Medulla oblongata (tissue), 1 donor: ENCODE measurements around the gene NRIP1.
"Not testable (repeated sequence)": the region's sequence is repeated elsewhere in the genome, so short reads cannot be mapped to it uniquely, and the experiment has no call there.

ENCODE experiments used
- DNase-seq: peaks from one replicate; pipeline ENCODE4 v3.0.0-alpha.2; 2015; ENCODE audit errors: extremely low spot score

NRIP1 gene

DNA sequence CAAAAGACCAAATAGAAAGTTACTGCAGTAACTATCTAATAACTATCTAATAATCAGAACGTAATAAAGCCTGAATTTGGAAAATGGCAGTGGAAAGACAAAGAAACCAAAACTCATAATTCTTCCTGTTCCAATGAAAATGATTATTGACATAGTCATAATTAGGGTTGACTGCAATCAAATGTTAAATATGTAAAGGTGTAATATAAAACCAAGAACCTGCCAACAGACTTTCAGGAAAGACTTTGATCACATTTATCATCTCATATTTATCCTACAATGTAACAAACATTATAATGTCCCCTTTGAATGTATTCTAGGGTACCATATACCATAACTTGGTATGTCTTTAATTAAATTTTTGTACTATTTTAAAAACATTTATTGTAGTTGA, 26.9 kb downstream of the NRIP1 start:
- no peak for DNase-seq

DNA sequence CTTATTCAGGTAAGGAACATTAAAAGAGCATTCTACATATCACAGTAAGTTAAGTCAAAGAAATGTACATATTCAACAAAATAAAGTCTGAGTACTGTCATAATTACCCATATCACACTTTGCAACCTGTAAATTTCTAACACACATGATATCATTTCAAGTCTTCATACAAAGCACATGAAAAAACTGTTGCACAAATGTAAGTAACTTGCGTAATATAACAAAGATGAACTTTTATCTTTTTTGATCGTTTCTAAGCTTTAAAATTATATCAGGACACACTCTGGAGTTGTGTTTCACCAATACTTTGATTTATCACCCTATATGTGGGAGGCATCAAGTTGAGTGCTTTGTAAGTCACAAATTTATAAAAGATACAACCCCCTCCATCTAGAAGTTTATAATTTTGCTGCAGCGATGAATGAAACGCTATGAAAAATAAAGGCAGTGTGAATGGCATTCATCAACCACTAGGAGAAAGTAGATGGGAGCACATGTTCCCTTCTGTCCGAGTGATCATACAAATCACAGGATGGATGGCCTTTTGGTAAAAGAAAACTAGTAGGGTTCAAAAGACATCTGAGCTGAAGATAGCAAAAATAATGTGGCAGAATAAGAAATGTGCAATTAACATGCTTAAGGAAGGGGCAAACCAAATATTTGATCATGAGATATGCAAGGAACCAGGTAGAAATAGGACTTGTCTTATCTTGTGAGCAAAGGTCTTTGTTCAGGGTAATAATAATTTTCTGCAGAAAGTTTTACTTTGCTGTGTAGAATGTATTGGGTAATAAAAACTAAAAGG, 27.5 kb downstream of the NRIP1 start:
- DNase-seq = no peak

DNA sequence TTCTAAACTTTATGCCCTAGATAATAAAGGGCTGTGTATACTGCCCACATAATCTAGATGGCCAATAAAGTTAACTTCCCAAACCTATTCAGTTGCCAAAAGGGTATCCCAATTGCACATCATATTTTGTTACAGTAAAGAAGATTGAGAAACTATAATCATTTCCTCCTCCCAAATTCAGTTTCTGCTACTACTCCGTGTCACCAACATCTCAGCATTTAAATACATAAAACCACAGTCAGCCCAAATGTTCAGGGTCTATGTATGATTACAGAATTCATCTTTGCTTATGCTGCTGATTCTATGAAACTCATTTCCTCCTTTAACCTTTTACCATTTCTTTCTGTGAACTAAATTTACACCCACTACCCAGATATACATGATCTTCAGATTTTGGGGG, 28.6 kb downstream of the NRIP1 start:
- no peak for DNase-seq

DNA sequence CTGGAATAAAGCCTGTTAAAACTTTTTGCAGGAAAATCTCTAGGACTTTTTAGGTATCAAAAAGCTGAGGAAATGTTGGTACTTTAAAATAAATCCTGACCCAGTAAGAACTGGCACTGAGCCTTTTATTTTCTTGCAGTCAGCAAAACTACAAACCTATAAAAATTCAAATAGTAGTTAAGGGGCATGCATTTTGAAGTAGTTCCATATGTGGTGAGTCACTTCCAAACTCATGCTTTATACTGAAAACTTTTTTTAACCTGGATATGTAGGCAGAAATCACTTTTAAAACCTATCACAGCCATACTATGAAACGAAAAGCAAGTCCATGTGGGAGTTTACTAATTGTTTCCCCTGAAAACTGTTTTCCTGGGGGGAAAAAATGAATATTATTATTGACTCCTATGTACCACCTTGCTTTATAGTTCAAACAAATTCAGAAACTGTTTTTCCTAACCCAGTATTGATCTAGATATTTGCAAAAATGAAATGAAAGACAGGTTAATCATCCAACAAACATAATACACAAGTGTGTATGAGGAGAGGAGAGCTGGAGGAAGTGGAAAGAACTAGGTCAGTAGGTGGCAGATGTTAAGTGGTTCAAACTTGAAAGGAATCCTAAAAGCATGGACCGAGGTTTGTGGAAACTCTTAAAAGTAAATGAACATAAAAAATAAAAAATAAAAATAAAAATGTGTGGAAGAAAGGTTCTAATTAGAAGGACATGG, 30.5 kb downstream of the NRIP1 start:
- no peak for DNase-seq

DNA sequence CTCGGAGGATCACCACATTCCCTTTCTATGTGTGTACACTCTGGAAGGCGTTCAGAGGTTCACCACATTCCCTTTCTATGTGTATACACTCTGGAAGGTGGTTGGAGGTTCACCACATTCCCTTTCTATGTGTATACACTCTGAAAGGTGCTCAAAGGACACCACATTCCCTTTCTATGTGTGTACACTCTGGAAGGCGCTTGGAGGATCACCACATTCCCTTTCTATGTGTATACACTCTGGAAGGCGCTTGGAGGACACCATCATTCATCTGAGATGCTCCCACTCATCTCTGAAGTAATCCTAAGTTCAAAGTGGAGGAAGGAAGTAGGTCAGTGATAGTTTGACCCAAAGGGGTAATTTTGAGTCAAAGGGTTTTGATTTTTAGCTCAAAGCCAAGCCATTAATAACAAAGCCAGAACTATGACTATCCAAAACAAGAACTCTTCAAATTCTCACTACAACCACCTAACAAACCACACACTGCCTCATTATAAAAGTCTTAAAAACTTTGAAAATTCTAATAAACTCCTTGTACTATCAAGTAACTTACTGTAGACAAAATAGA, 32.9 kb downstream of the NRIP1 start:
- DNase-seq = no peak

DNA sequence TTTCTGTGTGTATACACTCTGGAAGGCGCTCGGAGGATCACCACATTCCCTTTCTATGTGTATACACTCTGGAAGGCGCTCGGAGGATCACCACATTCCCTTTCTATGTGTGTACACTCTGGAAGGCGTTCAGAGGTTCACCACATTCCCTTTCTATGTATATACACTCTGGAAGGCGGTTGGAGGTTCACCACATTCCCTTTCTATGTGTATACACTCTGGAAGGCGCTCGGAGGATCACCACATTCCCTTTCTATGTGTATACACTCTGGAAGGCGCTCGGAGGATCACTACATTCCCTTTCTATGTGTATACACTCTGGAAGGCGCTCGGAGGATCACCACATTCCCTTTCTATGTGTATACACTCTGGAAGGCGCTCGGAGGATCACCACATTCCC, 33.4 kb downstream of the NRIP1 start:
- not testable (repeated sequence) for DNase-seq

DNA sequence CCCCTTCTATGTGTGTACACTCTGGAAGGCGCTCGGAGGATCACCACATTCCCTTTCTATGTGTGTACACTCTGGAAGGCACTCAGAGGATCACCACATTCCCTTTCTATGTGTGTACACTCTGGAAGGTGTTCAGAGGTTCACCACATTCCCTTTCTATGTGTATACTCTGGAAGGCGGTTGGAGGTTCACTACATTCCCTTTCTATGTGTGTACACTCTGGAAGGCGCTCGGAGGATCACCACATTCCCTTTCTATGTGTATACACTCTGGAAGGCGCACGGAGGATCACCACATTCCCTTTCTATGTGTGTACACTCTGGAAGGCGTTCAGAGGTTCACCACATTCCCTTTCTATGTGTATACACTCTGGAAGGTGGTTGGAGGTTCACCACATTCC, 33.9 kb downstream of the NRIP1 start:
- DNase-seq = not testable (repeated sequence)

DNA sequence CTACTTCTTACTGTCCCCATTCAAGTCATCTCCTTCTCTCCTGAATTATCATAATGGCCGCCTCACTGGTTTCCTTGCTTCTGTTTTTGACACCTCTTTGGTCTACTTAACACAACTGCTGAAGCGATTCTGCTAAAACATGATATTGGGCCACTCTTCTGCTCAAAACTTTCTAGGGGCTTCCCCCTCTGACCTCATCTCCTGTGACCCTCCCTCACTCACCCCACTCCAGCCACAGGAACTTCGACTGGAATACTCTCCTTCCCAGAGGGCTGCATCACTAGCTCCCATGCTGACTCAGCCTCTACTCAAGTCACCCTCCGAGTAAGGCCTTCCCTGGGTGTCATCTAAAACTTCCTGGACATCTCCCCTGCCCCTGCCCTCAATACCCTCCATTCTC, 35.7 kb downstream of the NRIP1 start:
- DNase-seq = no peak

DNA sequence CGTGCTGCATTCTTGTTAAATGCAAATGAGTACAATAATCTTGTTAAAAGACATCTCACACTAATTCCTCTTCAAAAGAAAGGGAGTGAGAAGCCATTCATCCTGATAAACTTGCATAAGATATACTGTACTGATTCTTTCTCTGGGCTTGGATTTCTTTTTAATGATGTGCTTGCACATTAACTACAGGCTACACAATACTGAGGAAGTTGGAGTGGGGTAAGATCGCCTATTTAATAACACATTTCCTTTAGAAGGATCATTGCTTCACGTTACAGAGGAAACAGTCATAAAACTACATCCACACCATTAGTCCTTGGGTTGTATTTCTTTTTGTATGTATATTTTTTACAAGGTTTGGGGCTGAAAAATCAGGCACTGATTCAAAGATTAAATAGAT, 36.6 kb downstream of the NRIP1 start:
- DNase-seq = no peak

DNA sequence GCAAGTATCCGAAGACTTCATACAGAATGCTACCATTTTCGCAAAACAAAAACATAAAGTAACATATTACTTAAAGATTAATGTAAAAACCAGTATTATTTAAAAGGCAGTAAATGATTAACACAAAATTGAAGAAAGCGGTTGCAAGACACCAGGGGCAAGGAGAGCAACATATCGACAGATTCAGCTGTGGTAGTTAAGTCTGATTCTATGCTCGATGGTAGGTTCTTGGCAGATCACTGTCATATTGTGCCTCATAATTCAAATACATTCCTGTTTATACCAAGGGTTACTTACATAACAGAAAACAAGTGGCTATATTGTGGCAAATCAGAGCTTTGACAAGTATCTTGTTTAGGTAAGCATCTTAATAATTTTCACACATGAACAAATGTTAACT, 37.7 kb downstream of the NRIP1 start:
- no peak for DNase-seq

DNA sequence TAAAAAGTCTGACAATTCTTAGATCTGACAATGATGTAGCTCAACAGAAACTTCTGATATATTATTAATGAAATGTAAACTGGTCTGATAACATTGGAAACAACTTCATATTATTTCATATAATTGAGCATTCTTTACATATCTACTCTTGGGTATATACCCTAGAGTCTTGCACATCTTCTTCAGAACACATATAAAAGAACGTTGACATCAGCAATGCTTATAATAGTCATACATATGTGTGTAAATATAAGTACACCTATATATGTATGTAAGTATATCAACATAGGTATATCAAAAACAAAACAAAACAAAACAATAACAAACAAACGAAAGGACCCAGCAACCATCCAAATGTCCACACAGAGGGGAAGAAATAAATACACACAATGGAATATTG, 38.4 kb downstream of the NRIP1 start:
- DNase-seq = no peak

DNA sequence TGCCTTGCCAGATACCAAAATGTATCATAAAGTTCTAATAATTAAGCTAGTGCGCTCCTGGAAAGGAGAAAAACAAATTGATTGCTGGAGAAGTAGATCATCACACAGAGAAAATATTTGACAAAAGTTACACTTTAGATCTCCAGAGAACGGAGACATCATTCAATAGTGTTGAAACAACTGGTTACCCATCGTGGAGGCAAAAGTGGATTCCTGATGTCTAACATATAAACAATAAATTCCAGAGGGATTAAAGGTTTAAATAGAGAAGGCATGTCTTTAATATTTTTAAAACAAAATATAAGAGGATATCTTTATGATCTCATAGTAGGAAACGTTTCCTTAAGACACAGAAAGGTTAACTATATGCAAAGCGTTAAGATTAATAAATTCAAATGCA, 41.0 kb downstream of the NRIP1 start:
- DNase-seq = no peak

DNA sequence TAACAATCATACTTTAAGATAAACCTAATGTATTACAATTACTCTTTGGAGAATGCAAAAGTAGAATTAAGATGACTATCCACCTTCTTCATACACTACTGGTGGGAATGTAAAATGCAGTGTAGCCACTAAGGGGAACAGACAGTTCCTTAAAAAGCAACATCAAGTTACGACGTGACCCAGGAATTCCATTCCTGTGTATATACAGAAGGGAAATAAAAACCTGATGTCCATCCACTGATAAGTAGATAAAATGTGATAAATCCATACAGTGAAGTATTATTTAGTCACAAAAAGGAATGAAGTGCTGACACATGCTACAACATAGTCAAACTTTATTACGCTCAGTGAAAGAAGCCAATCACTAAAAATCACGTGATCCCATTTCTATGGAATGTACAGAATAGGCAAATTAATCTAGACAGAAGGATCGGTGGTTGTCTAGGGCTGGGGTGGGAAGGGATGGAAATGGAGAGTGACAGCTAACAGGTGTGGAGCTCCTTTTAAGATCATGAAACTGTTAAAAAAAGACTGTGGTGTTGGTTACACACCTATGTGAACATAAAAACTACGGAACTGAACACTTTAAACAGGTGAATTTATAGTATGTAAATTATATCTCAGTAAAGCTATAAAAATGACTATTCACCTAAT, 42.1 kb downstream of the NRIP1 start:
- no peak for DNase-seq

DNA sequence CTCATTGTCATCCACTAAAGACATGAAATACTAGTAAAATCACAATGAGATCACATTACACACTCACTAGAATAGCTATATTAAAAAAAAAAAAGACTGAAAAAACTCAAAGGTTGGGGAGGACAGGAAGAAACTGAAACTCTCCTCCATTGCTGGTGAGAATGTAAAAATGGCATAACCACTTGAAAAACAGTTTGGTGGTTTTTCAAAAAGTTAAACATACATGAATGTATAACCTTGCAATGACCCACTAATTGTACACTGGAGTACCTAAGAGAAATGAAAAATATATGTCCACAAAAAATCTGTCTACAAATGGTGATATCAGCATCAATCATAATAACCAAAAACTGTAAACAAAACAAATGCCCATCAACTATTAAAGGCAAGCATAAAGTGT, 44.0 kb downstream of the NRIP1 start:
- no peak for DNase-seq

DNA sequence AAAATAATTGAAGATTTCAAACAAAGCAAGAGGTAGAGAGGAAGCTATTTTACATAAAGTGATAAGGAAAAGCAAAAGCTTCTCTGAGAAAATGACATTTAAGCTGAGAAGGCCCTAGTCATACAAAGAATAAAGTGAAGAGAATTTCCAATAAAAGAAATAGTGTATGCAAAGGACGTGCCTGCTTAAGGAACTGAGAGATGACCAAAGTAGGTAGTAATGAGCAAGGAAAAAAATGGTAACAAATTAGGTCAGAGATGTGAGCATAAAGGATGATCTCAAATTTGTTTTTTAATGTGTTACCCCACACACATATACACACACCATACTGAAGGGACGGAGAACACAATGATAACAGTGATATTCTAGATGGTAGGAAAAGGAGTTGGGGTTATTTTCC, 46.4 kb downstream of the NRIP1 start:
- DNase-seq = no peak

DNA sequence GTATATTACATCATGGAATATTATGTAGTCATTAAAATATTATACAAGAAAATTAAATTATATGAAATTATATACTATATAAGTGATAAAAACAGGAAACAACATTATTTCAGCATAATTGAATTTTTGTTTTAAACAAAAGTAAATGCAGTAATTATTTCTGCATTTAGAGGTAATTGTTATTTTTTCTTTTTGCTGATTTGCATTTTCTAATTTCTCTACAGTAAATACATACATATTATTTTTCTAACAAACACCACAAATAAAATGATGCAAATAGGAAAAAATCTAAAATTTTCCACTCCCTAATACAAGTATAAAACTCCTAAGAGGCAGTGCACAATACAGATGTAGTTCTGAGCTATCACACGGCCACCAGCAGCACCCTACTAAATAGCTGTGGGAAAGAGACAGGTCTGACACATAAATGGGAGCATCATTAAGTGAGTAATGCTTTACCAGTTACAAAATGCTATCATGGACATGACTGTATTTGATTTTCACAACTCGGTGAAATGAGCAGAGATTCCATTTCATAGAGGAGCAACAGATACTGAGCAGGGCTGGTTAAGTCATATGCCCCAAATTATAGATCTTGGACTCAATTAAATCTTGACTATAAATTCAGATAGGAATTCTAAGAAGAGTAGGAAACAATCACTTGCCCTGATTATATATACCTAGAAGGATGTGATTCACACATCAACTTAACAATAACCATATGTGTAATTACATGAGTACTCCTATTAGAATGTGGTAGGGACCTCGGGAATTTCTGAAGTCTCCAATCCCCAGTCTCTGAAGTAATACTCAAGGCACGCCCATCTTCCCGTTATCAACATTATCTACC, 49.0 kb downstream of the NRIP1 start:
- no peak for DNase-seq

DNA sequence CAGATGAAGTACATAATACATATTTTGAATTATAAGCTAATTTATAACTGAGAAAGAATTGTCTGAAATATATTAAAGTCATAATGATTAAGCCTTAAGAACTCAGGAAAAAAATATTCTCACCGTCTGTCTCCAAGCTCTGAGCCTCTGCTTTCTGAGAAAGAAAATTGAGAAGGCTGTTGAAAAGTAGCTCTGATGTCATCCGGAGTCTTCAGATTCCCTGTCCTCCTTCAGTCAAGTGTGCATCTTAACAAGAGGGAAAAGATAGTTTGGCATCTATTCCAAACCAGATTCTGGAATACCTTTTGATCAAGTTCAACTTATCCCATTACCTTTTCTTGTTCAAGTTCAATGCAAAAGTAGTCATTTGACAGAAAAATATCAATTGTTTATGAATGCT, 50.6 kb downstream of the NRIP1 start:
- no peak for DNase-seq

DNA sequence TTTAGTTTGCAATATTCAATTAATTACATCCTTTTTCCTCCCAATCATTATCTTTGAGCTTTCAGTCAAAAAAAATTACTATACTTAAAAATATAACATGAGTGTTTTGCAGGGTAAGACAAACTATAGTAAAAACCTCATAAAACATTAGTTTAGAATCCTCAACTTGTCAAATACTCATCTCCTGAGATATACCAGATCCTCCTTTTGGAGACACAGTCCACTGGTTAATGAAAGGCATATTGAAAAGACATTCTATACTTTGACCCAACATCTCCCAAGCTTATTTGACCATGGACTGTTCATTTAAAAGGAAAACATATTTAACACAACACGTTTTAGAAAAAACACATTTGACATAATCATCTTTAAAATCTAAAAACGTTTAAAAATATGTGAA, 52.8 kb downstream of the NRIP1 start:
- DNase-seq = no peak

DNA sequence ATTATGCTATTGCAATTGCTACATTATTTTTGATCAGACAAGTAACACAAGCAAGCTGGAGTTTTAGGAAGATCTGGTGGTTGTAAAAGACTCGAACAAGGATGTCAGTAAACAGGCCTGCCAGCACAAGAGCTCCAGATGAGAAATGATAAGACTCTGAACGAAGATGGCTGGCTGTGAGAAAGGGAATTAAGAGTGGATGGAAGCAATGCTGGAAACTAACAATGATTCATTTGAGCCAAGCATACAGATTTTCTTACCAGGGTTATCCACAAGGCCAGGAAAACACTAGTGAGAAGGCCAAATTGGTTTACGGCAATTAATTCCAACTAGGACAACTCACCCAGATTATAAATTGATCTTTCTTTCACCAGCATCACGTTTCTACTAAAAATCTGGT, 54.2 kb downstream of the NRIP1 start:
- DNase-seq = no peak

DNA sequence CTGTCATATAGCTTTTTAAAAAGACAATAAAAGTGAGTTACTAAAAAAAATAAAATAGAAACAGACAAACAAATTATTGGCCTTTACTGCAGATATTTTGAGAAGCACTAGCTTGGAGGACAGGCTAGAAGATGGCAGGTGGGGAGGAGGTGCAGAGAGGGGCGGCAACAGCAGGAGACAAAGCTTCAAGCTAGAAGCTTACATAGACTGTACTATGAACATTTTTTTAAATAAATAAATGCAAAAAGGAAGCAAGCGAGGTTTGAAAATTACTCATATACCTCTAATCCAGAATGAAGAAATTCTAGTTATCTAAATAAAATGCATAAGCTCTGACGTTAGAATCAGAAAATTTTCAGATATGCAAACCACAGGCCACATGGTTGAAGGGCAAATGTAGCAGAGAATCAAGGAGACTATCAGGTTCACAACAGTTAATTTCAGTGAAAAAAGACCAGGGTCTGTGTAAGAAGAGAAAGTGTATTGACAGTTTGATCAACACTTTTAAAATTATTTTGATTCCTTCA, 54.9 kb downstream of the NRIP1 start:
- no peak for DNase-seq

DNA sequence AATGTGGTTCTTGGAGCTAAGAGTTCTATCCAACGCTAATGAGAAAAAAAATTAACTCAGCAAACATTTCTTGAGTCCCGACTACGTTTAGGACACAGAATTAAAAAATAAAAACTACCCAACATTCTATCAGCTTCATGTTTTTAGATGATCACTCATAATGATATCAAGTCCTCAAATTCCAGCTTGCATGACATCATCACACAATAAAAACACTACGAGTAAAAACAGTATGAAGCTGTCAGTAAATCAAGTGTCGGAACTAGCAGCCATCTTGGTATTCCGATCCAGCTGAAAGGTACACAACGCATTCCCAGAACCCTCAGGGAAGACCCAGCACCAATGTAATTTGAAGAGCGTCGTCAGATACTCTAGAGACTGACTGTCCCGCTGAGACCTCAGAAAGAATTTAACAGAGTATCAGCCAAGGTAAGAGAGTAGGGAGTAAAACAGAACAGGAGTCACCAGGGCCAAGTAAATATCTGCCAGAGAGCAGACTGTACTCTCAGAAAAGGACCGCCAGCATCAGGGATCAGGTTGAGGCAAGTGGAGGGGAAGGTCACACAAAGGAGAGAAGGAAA, 57.0 kb downstream of the NRIP1 start:
- no peak for DNase-seq
